GM18907 (cell line): ENCODE measurements around the gene SLC34A2.
"Not testable (repeated sequence)": the region's sequence is repeated elsewhere in the genome, so short reads cannot be mapped to it uniquely, and the experiment has no call there.

Source experiments
- ATAC-seq: cut with Tn5 transposase; IDR thresholded peaks from one replicate; pipeline ENCODE4 v1.9.1; 2021; ENCODE audit warnings: mild to moderate bottlenecking, moderate library complexity; ENCODE audit not compliant: unreplicated experiment

Gene SLC34A2

GRCh38 chr4:25658777-25659176, 3.1 kb downstream of the SLC34A2 start:
- no peak for ATAC-seq

GRCh38 chr4:25661441-25661840, 5.8 kb downstream of the SLC34A2 start:
- ATAC-seq, result not testable (repeated sequence)

- ATAC-seq, result no peak
Measured at GRCh38 chr4:25662306-25662705, 6.7 kb downstream of the SLC34A2 start.

- ATAC-seq, result no peak
Measured at GRCh38 chr4:25663781-25664180, 8.1 kb downstream of the SLC34A2 start.

- no peak for ATAC-seq
Measured at GRCh38 chr4:25666031-25666630, 10.5 kb downstream of the SLC34A2 start.

GRCh38 chr4:25667931-25668557, 12.4 kb downstream of the SLC34A2 start:
- no peak for ATAC-seq

- no peak for ATAC-seq
Measured at GRCh38 chr4:25670991-25671390, 15.3 kb downstream of the SLC34A2 start.

GRCh38 chr4:25672756-25673155, 17.1 kb downstream of the SLC34A2 start:
- no peak for ATAC-seq

GRCh38 chr4:25674386-25674785, 18.7 kb downstream of the SLC34A2 start:
- no peak for ATAC-seq

- no peak for ATAC-seq
Measured at GRCh38 chr4:25676221-25676620, 20.6 kb downstream of the SLC34A2 start.

- no peak for ATAC-seq
Measured at GRCh38 chr4:25677157-25677556, 21.5 kb downstream of the SLC34A2 start.

GRCh38 chr4:25677943-25678342, 22.3 kb downstream of the SLC34A2 start:
- no peak for ATAC-seq

- ATAC-seq, result no peak
Measured at GRCh38 chr4:25687773-25688172, 32.1 kb downstream of the SLC34A2 start.

- no peak for ATAC-seq
Measured at GRCh38 chr4:25694466-25694865, 38.8 kb downstream of the SLC34A2 start.

GRCh38 chr4:25696409-25696808, 40.8 kb downstream of the SLC34A2 start:
- no peak for ATAC-seq

- no peak for ATAC-seq
Measured at GRCh38 chr4:25697516-25697915, 41.9 kb downstream of the SLC34A2 start.

- ATAC-seq, result no peak
Measured at GRCh38 chr4:25700661-25701060, 45.0 kb downstream of the SLC34A2 start.

- ATAC-seq, result no peak
Measured at GRCh38 chr4:25702848-25703247, 47.2 kb downstream of the SLC34A2 start.

- ATAC-seq, result no peak
Measured at GRCh38 chr4:25703731-25704388, 48.2 kb downstream of the SLC34A2 start.

GRCh38 chr4:25704516-25704915, 48.9 kb downstream of the SLC34A2 start:
- no peak for ATAC-seq

GRCh38 chr4:25710637-25711036, 55.0 kb downstream of the SLC34A2 start:
- ATAC-seq, result no peak

GRCh38 chr4:25712611-25713010, 57.0 kb downstream of the SLC34A2 start:
- ATAC-seq, result no peak
